GM19099 (cell line): Measurements from ENCODE around the gene PLEK.

Experiments used
- POLR2A ChIP-seq: IDR thresholded peaks from 3 replicates; pipeline ENCODE4 v1.6.1; 2011; ENCODE audit warnings: low read depth; ENCODE audit not compliant: insufficient read length; ENCODE audit errors: extremely low read depth

The PLEK gene

GRCh38 chr2:68387408-68388350 lies 22.6 kb downstream of the PLEK start:
- peak; percentile 2 for TF ChIP-seq POLR2A

DNA sequence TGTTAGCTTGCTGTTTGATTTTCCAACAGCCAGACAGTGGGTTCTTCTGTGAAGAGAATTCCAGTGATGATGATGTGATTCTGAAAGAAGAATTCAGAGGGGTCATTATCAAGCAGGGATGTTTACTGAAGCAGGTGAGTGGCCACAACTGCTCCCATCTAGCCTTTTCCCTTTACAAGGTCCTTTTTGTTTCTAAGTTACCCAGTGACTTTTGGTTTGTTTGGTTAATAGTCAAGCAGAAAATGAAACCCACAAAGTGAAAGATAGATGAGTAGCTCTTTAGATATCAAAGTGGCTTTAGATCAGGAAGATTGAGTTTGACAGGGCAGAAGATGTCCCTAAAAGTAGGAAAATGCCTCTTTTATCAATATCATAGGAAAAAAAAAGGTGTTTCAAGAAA lies 23.3 kb downstream of the PLEK start:
- no peak for TF ChIP-seq POLR2A

GRCh38 chr2:68388772-68389171 lies 23.7 kb downstream of the PLEK start:
- TF ChIP-seq POLR2A, result no peak

DNA sequence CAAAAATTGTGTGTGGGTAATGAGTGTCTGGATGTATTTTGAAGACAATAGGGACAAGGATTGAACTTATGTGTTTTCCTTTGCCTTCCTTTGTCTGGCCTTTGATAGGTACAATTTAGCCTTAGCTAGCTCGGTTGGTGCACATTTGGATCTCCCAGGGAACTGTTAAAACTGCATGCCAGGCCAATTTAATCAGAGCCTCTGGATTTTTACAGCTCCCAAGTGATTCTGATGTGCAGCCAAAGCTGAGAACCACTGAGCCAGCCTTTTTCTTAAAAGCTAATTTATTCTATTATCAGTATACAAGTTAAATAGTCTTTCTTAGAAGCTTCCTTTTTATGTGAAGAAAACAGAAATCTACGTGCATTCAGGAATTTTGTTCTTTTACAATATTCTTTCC lies 25.0 kb downstream of the PLEK start:
- no peak for TF ChIP-seq POLR2A

DNA sequence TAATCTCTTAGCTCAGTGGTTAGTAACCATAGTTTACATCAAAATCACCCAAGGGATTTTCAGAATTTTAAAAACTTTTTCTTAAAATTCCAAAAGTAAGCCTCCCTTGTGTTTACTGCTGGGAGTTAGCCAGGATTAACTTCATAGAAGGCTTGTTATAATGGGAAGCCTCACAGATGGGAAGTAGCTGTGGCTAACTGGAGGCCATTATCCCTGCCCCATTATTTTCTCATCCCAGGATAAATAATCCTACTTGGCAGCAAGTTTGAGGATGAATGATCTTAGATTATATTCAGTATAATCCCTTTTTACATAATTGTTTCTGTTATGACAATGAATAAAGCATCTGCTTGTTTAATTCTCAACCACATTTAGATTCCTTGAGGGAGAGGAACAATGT lies 25.5 kb downstream of the PLEK start:
- no peak for TF ChIP-seq POLR2A

DNA sequence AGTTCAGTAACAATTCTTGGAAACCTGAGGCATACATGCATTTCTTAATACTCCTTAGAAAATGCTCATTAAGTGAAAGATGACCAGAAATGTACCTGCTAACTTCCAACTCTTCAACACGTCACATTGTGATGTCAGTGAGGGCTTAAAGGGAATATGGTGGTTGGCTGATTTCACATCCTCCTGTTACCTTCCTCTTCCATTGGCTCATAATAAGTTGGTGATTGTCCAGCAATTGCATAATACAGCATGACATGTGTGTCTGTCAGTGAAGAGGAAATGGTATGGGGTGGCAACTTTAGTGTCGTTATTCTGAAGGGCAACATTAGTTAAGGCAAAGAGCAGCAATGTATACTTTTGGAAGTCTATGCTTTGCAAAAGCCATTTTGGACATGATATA lies 26.0 kb downstream of the PLEK start:
- TF ChIP-seq POLR2A, result no peak

DNA sequence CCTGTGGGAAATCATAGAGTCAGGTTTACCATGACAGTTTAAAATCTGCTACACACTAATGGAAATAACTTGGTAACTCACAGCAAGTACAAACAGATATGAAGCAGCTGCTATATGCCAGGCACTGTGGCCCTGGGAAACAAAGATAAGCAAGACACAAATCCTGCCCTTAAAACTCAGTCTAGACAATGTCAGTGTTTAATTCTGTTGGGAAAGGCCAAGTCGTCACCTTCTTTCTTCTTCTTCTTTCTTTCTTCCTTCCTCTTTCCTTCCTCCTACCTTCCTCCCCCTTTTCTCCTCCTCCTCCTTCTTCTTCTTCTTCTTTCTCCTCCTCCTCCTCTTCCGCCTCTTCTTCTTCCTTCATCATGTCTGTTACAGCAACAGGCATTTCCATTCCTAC lies 26.8 kb downstream of the PLEK start:
- no peak for TF ChIP-seq POLR2A

GRCh38 chr2:68396093-68396492 lies 31.0 kb downstream of the PLEK start:
- no peak for TF ChIP-seq POLR2A

DNA sequence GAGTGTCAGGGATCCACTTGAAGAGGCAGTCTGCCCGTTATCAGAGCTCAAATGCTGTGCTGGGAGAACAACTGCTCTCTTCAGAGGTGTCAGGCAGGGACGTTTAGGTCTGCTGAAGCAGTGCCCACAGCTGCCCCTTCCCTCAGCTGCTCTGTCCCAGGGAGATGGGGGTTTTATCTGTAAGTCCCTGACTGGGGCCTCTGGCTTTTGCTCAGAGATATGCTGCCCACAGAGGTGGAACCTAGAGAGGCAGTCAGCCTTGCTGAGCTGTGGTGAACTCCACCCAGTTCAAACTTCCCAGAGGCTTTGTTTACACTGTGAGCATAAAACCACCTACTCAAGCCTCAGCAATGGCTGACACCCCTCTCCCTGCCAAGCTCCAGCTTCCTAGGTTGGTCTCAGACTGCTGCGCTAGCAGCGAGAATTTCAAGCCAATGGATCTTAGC lies 38.1 kb downstream of the PLEK start:
- TF ChIP-seq POLR2A, result no peak

GRCh38 chr2:68404164-68404563 lies 39.1 kb downstream of the PLEK start:
- TF ChIP-seq POLR2A, result no peak

- TF ChIP-seq POLR2A, result no peak
Measured at GRCh38 chr2:68404893-68405799, 40.1 kb downstream of the PLEK start.

- TF ChIP-seq POLR2A, result peak; percentile 42
Measured at GRCh38 chr2:68411397-68412126, 46.5 kb downstream of the PLEK start.

DNA sequence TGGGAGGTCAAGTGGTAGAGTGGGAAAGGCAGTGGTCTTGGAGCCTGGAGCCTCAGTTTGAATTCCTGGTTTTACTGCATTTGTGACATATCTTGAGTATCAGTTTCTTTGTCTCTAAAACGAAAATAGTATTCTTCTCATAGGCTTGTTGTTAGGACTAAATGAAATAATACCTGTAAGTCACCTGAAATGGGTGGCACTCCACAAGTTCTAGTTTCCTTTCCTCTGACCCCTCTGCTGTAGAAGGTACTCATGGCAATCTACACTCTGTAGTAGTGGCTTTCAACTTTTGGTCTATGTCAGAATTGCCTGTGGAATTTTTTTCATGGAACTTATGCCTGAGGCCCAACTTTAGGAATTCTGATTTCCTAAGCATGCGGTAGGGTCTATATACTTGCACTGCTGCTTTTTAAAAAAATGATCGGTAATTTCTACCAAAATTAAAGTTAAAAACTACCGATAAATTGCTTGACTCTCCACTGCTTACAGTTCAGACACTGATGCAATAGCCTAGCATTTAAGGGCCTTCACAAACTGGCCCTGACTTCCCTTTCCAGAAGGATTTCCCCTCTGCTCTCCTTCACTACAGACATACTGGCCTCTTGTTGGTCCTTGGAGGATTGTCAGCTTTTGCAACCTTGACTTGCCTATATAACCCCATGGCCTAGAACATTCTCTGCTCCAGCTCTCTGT lies 47.2 kb downstream of the PLEK start:
- no peak for TF ChIP-seq POLR2A

- no peak for TF ChIP-seq POLR2A
Measured at GRCh38 chr2:68413466-68413865, 48.4 kb downstream of the PLEK start.
